Kasumi-1 (cell line): ENCODE results near the gene APOBEC3G.
"Not testable (repeated sequence)": the region's sequence is repeated elsewhere in the genome, so short reads cannot be mapped to it uniquely, and the experiment has no call there.

Experiments used
- DNase-seq, 2 experiments: peaks; one replicate each; lab custom pipeline; 2025; lab: John Stamatoyannopoulos, UW

The APOBEC3G gene

GRCh38 chr22:39077026-39077840 lies at the start of gene APOBEC3G:
TSS of gene APOBEC3G (plus strand) at chr22:39077275. CDS start at chr22:39077362, 87 bp downstream.
- peak; percentile 33 to 36 for DNase-seq

- no peak for DNase-seq
Observed at GRCh38 chr22:39027717-39028116, 49.4 kb upstream of the APOBEC3G start.

- no peak for DNase-seq
Observed at GRCh38 chr22:39028281-39028680, 48.8 kb upstream of the APOBEC3G start.

- DNase-seq, result no peak
Observed at GRCh38 chr22:39029227-39029626, 47.8 kb upstream of the APOBEC3G start.

GRCh38 chr22:39030705-39031104 lies 46.4 kb upstream of the APOBEC3G start:
- no peak for DNase-seq

GRCh38 chr22:39031434-39032295 lies 45.4 kb upstream of the APOBEC3G start:
- DNase-seq, result not testable (repeated sequence)

- DNase-seq, result not testable (repeated sequence)
Observed at GRCh38 chr22:39037071-39037470, 40.0 kb upstream of the APOBEC3G start.

GRCh38 chr22:39039306-39040126 lies 37.6 kb upstream of the APOBEC3G start:
- DNase-seq, result no peak

- DNase-seq, result not testable (repeated sequence)
Observed at GRCh38 chr22:39040155-39040537, 36.9 kb upstream of the APOBEC3G start.

GRCh38 chr22:39040538-39041296 lies 36.4 kb upstream of the APOBEC3G start, which contains the start of gene APOBEC3F:
TSS of gene APOBEC3F (plus strand) at chr22:39040864. CDS start at chr22:39040961, 97 bp downstream.
- peak; percentile 43 to 48 for DNase-seq

GRCh38 chr22:39041908-39042307 lies 35.2 kb upstream of the APOBEC3G start:
- no peak for DNase-seq

- DNase-seq, result not testable (repeated sequence)
Observed at GRCh38 chr22:39043063-39043462, 34.0 kb upstream of the APOBEC3G start.

GRCh38 chr22:39045136-39045535 lies 31.9 kb upstream of the APOBEC3G start:
- DNase-seq, result not testable (repeated sequence)

GRCh38 chr22:39049486-39049885 lies 27.6 kb upstream of the APOBEC3G start:
- not testable (repeated sequence) for DNase-seq

GRCh38 chr22:39051844-39052495 lies 25.1 kb upstream of the APOBEC3G start:
- DNase-seq, result not testable (repeated sequence)

GRCh38 chr22:39055658-39056057 lies 21.4 kb upstream of the APOBEC3G start:
- no peak for DNase-seq

GRCh38 chr22:39061290-39061689 lies 15.8 kb upstream of the APOBEC3G start:
- not testable (repeated sequence) for DNase-seq

- DNase-seq, result not testable (repeated sequence)
Observed at GRCh38 chr22:39061951-39062350, 15.1 kb upstream of the APOBEC3G start.

GRCh38 chr22:39063904-39064303 lies 13.2 kb upstream of the APOBEC3G start:
- not testable (repeated sequence) for DNase-seq
